ENCODE measurements around the gene SCN5A. TPM values are rescaled to one million over a fixed set of nuclear protein-coding genes. Genes with fewer than 3 reads are reported as not detected.

Gene SCN5A
- total and polyA plus RNA-seq, 2 of the 4 experiments (the other 2 are of a cell fraction) = 1.9 to 2.0 TPM

DNA sequence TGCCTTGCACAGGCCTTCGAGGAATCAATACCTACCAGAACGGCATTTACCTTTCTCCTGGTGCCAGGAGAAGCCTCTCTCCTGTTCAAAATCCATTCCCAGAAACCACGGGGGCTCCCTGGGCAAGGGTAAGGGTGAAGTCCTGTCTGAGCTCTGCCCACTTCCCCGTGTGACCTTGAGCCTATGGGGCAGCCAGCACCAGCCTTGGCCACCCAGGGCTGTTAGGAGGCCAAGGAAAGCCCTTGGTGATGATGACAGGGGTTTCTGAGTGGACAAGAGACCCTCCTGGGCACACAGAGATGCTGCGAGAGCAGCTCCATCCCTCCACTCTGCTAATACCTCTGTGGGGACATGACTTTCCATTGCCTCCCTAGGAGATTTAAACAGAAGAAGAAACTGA is 5.9 kb downstream of the SCN5A start:
- Histone ChIP-seq H2BK5ac (ENCODE audit: low read depth, low read length, poor library complexity, severe bottlenecking) (no peak overlapping the region), H2AK9ac (replicated peaks; ENCODE audit: low read depth, low read length, poor library complexity) (no peak overlapping the region), H2AFZ (replicated peaks; ENCODE audit: low read length, poor library complexity) (no peak overlapping the region), H3K4ac (ENCODE audit: low read depth, low read length) (no peak overlapping the region), H2AK5ac (ENCODE audit: low read depth, low read length) (no peak overlapping the region), H4K5ac (ENCODE audit: low read depth, low read length) (no peak overlapping the region), H3K9ac (ENCODE audit: low read depth, low read length) (no peak overlapping the region), H2BK15ac (ENCODE audit: low read depth, low read length) (no peak overlapping the region), H2BK120ac (ENCODE audit: low read depth, low read length) (no peak overlapping the region), H4K8ac (ENCODE audit: low read depth in 2 of 2, low read length in 2 of 2) (no peak overlapping the region), H2BK20ac (ENCODE audit: low read depth, low read length) (no peak overlapping the region), H3K4me1 (ENCODE audit: control insufficient read depth, insufficient read depth, low read length) (no peaks in the 10 kb centered on the region), H3K4me3 (ENCODE audit: insufficient read depth, low read depth, low read length) (no peak overlapping the region), H4K91ac (ENCODE audit: insufficient read depth, low read depth, low read length) (no peak overlapping the region), H3K23ac (ENCODE audit: low read depth, low read length) (no peak overlapping the region), H3K18ac (ENCODE audit: low read depth, low read length) (no peak overlapping the region), H3K56ac (ENCODE audit: extremely low read depth, insufficient read depth, low read length) (no peak overlapping the region), H4K20me1 (ENCODE audit: insufficient read depth, low read length) (peaks cover 4% of the 10 kb centered on the region; the same call in 1 of the 2 replicates), H3K9me1 (ENCODE audit: insufficient read depth, low read length) (no peaks in the 10 kb centered on the region; the same call in 1 of the 2 replicates), H3K27ac (ENCODE audit: insufficient read depth, low read length) (no peak overlapping the region), H3K4me2 (ENCODE audit: low read depth, low read length) (no peak overlapping the region), H3K27me3 (ENCODE audit: control insufficient read depth, insufficient read depth, low read length) (no peaks in the 10 kb centered on the region; the same call in 1 of the 2 replicates), H3K14ac (replicated peaks; ENCODE audit: low read depth, low read length) (no peak overlapping the region), H3K79me1 (ENCODE audit: low read depth in 1 of 2, low read length in 2 of 2) (peaks cover 0 to 7% of the 10 kb centered on the region in 2 experiments; a peak in 2 of 4 replicates), H3K36me3 (ENCODE audit: control insufficient read depth, insufficient read depth, low read length) (no peaks in the 10 kb centered on the region), H3K9me3 (ENCODE audit: control insufficient read depth, insufficient read depth, low read length) (no peaks in the 10 kb centered on the region)
- no peak for TF ChIP-seq ELK1 (IDR thresholded peaks at IDR 0.05; ENCODE audit: borderline replicate concordance, low read depth, low read length)
- no peak for TF ChIP-seq FOS (IDR thresholded peaks at IDR 0.05; ENCODE audit: low read depth, low read length)
- no peak for TF ChIP-seq NFE2L2 (IDR thresholded peaks at IDR 0.05; ENCODE audit: low read depth, low read length)
- no peak for TF ChIP-seq RAD21 (IDR thresholded peaks at IDR 0.05; ENCODE audit: low read length)
- TF ChIP-seq CTCF (conservative IDR thresholded peaks at IDR 0.05; ENCODE audit: low read depth, low read length) = no peak
- TF ChIP-seq RCOR1 (IDR thresholded peaks at IDR 0.05; ENCODE audit: insufficient replicate concordance, low read length) = no peak
- no peak for TF ChIP-seq MXI1 (IDR thresholded peaks at IDR 0.05; ENCODE audit: borderline replicate concordance, low read depth, low read length)
- no peak for TF ChIP-seq POLR2A (IDR thresholded peaks at IDR 0.05; ENCODE audit: low read depth, low read length)
- BruUV-seq (replicated peaks) = no TSS peak
- in situ Hi-C loops (cut with MboI; ENCODE audit: low sequenced_read_pairs) (no loop called here), intact Hi-C loops (cut with micrococcal nuclease) (no loop called here), dilution Hi-C loops (cut with HindIII; ENCODE audit: low sequenced_read_pairs, unreplicated experiment) (no loop called here)
- POLR2A ChIA-PET (ENCODE audit: unreplicated experiment) = no interaction called here
- DNase-seq = no peak
- CTCF ChIA-PET = no interaction called here
- ATAC-seq (ENCODE audit: low read depth) = no peak
- WGBS, 2 experiments (ENCODE audit: extremely low coverage in 2 of 2, insufficient read length in 1 of 2) = no CpG with 5 or more reads among the region's 5 CpGs

All from IMR-90 (cell line).